RWPE2 (cell line): ENCODE results near the gene RIMBP2.

Experiments
- ATAC-seq: fragments of 200-7000 bp; cut with Tn5 transposase; 3 replicates; pipeline ENCODE4 v1.9.1; 2021; ENCODE audit warnings: low read depth
- DNase-seq: peaks from one replicate; pipeline ENCODE4 v3.0.0-alpha.2; 2020; ENCODE audit warnings: low spot score
- H3K27ac ChIP-seq: fragments of 450-650 bp; 2 replicates; pipeline ENCODE4 v1.5.1; 2017; ENCODE audit warnings: mild to moderate bottlenecking; ENCODE audit not compliant: poor library complexity, severe bottlenecking
- H3K27me3 ChIP-seq: fragments of 250-450 bp; sonication (Bioruptor Pico); 2 replicates; pipeline ENCODE4 v1.5.1; 2021; ENCODE audit warnings: mild to moderate bottlenecking, moderate library complexity; ENCODE audit not compliant: insufficient read depth, poor library complexity, severe bottlenecking
- H3K36me3 ChIP-seq: fragments of 250-450 bp; sonication (Bioruptor Pico); 2 replicates; pipeline ENCODE4 v1.5.1; 2020; ENCODE audit warnings: low read depth, mild to moderate bottlenecking, moderate library complexity
- H3K4me1 ChIP-seq: fragments of 250-450 bp; sonication (Bioruptor Pico); 2 replicates; pipeline ENCODE4 v1.5.1; 2021; ENCODE audit warnings: mild to moderate bottlenecking, moderate library complexity; ENCODE audit not compliant: insufficient read depth, poor library complexity, severe bottlenecking
- H3K4me3 ChIP-seq: fragments of 250-450 bp; sonication (Bioruptor Pico); 2 replicates; pipeline ENCODE4 v1.5.1; 2021; ENCODE audit warnings: mild to moderate bottlenecking, moderate library complexity; ENCODE audit not compliant: severe bottlenecking
- H3K9me3 ChIP-seq: fragments of 250-450 bp; sonication (Bioruptor Pico); 2 replicates; pipeline ENCODE4 v1.5.1; 2021; ENCODE audit warnings: mild to moderate bottlenecking, moderate library complexity; ENCODE audit not compliant: severe bottlenecking
- CTCF ChIP-seq: fragments of 450-650 bp; IDR thresholded peaks from one replicate; pipeline ENCODE4 v1.5.1; 2017; ENCODE audit warnings: mild to moderate bottlenecking, moderate library complexity; ENCODE audit not compliant: poor library complexity, severe bottlenecking

Gene RIMBP2

GRCh38 chr12:130488358-130488710 lies 227.8 kb downstream of the RIMBP2 start:
- H3K27me3 ChIP-seq, result peaks cover 15% of the 10 kb centered on the region
- H3K4me1 ChIP-seq, result no peaks in the 10 kb centered on the region
- no peak for DNase-seq
- no peak overlapping the region for H3K4me3 ChIP-seq
- no peaks in the 10 kb centered on the region for H3K9me3 ChIP-seq
- no peak for TF ChIP-seq CTCF
- no peaks in the 10 kb centered on the region for H3K36me3 ChIP-seq
- no peak for ATAC-seq
- no peak overlapping the region for H3K27ac ChIP-seq

- no peaks in the 10 kb centered on the region for H3K4me1 ChIP-seq
- H3K36me3 ChIP-seq, result no peaks in the 10 kb centered on the region
- H3K4me3 ChIP-seq, result no peak overlapping the region
- ATAC-seq (no peak), DNase-seq (no peak)
- peaks cover 14% of the 10 kb centered on the region for H3K27me3 ChIP-seq
- H3K27ac ChIP-seq, result no peak overlapping the region
- TF ChIP-seq CTCF, result no peak
- H3K9me3 ChIP-seq, result no peaks in the 10 kb centered on the region
Observed at GRCh38 chr12:130487636-130488357, 228.3 kb downstream of the RIMBP2 start.

GRCh38 chr12:130486891-130487416 lies 229.1 kb downstream of the RIMBP2 start:
- no peak for DNase-seq
- TF ChIP-seq CTCF, result no peak
- ATAC-seq, result no peak
- Histone ChIP-seq H3K4me1 (no peaks in the 10 kb centered on the region), H3K4me3 (no peak overlapping the region), H3K27me3 (peaks cover 7% of the 10 kb centered on the region), H3K27ac (no peak overlapping the region), H3K9me3 (no peaks in the 10 kb centered on the region), H3K36me3 (no peaks in the 10 kb centered on the region)

GRCh38 chr12:130486146-130486435 lies 230.0 kb downstream of the RIMBP2 start:
- ATAC-seq (no peak), DNase-seq (no peak)
- no peaks in the 10 kb centered on the region for H3K36me3 ChIP-seq
- no peak for TF ChIP-seq CTCF
- no peaks in the 10 kb centered on the region for H3K4me1 ChIP-seq
- no peaks in the 10 kb centered on the region for H3K27me3 ChIP-seq
- H3K9me3 ChIP-seq, result no peaks in the 10 kb centered on the region
- H3K4me3 ChIP-seq, result no peak overlapping the region
- no peak overlapping the region for H3K27ac ChIP-seq
